Hematopoietic multipotent progenitor cell treated with erythropoietin and hydrocortisone succinate and interleukin-3 and kit ligand, for 8 days (in vitro differentiated cells): ENCODE results near the gene C1QL1.

Experiments
- DNase-seq: peaks from one replicate; pipeline ENCODE4 v3.0.0-alpha.2; 2015

C1QL1 gene

DNA sequence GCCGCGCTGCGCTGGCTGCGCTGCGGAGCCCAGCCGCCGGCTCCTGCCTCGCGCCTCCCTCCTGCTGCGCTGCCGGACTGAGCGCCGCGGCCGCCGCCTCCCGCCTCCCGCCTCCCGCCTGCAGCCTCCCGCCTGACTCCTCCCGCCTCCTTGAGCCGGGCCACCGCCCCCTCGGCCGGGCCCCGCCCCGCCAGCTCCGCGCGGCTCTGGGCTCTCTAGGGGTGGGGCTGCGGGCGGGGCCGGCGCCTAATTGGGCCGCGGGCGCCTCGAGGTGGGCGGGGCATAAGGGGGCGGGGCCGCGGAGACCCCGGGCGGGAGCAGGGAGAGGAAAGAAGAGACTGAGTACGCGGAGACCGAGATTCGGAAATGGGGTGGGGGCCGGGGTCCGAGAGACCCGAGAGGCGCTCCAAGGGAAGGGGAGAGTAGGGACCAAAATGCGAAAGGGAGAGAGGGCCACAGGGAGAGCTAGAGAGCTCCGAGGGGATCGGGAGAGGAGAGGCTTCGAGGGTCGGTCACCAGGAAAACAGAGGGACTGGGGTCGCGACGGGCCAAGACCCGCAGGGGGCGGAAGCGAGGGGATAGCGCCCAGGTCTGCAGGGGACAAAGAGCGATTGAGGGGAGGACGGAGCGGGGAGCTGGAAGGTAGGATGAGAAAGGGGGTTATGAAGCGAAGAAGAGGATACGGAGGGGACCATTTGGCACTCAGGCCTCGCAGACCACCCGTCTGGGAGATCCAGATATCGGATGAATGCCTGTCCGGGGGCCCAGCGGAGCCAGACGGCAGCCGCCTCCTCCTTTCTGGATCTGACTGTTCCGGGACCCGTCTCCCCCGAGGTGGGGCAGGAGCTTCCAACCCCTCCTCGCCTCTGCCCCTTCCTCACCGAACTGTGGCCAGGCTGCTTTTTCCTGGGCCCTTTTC lies at the start of gene C1QL1:
Gene C1QL1 (minus strand): TSS at position 79 of the 919 bp plus-strand sequence. CDS start 255 bp downstream, outside the sequence.
- DNase-seq = peak; percentile 88

GRCh38 chr17:45016823-45017222 lies 48.7 kb upstream of the C1QL1 start:
- no peak for DNase-seq

GRCh38 chr17:45016237-45016636 lies 48.1 kb upstream of the C1QL1 start:
- DNase-seq = no peak

DNA sequence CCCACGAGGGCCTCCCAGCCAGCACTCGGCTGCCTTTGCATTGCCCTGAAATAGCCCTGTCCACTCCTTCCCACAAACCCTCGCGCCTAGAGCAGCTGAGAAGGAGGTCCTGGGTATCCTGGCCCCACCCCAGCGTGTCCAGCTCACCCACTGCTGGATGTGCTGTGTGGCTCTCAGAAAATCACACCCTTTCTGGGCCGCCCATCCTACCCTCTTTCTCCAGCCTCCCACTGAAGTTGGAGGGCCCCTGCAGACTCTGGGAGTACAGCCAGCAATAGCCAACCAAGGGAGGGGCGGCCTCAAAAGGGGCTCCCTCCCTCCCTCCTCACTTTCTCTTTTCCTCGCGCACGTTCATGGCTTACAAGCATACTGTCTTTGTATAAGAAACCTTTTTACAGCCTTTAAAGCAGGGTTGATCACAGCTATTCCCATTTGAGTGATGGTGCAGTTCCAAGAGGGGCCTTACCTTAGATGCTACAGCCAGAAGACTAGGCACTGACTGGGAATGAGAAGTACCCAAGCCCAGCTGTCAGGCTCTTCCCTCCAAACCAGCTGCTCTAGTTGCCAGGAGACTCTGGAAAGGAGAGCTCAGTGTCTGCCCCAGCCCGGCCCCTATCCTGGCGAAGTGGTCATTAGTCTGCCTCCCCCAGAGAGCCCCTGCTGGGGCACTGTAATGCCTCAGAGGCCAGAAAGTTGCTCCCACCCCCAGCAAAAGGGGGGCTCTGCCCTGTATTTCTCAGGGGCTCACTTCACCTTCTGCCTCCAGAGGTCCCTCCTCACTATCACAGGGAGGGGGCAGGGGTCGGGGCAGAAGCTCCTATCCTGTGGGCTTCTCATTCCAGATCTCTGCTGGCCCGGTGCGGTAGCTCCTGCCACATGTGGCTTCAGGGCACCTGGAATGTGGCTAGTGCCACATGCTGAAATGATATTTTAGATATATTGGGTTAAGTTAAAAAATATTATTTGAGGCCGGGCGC lies 45.2 kb upstream of the C1QL1 start:
- no peak for DNase-seq

DNA sequence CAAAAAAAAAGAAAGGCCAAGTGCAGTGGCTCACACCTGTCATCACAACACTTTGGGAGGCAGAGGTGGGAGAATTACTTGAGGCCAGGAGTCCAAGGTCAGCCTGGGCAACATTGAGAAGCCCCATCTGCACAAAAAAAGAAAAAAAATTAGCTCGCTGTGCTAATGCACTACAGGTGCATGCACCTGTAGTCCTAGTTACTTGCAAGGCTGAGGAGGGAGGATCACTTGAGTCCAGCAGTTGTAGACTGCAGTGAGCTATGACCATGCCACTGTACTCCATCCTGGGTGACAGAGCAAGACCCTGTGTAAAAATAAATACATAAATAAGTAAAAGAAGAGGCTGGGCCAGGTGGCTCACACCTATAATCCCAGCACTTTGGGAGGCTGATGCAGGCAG lies 43.7 kb upstream of the C1QL1 start:
- no peak for DNase-seq

DNA sequence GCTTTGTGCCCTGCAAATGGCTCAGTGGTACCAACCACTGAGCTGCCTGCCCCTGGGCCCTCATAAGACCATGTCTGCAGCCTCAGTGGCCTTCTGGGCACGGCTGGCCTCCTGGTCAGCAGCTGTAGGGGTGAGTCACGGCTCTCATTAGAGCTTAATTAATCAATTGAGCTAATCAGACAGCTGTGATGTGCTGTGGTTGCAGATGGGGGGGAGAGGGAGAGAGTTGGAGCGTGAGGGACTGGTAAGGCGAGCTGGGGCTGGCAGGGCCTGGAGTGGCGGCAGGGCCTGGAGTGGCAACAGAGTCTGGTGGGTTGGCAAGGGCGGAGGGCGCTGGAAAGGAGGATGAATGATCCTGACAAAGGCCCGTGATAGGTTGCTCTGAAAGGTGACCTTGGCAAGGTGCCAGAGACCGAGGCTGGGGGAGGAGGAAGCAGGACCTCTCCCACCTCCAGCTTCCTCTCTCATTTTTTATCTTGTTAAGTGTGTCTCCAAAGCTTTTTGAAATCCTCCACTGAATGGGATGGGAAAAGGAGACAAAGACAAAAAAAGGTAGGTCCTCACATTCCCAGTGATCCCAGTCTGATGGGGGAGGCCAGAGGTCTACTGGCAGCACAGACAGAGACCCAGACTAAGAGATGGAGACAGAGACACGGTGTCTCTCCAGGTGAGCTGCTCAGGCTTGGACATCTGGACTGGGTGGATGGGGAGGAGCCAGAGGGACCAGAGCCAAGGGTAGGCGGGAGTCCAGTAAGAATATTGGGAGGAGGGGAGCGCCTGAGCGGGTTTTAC lies 41.8 kb upstream of the C1QL1 start:
- DNase-seq = no peak

DNA sequence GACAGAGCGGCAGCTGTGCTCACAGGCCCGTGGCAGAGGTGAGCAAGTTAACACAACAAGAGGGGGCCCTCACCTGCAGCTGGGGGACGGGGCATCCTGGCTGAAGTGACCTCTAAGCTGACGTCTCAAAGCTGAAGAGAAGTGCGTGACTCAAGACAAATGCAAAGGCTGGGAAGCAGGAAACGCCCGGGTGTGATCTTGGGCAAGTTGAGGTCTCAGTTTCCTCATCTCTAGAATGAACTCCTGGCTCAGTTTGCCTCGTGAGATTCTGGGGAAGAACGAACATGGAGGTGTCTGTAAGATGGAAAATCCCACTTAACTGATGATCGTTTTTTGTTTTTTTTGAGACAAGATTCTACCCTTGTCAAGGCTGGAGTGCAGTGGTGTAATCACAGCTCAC lies 40.1 kb upstream of the C1QL1 start:
- DNase-seq = no peak

GRCh38 chr17:45006927-45007461 lies 38.9 kb upstream of the C1QL1 start:
- DNase-seq = no peak

- DNase-seq = no peak
Observed at GRCh38 chr17:45005700-45006099, 37.6 kb upstream of the C1QL1 start.

GRCh38 chr17:45004388-45004787 lies 36.3 kb upstream of the C1QL1 start:
- DNase-seq = no peak

- DNase-seq = no peak
Observed at GRCh38 chr17:45003877-45004276, 35.8 kb upstream of the C1QL1 start.

DNA sequence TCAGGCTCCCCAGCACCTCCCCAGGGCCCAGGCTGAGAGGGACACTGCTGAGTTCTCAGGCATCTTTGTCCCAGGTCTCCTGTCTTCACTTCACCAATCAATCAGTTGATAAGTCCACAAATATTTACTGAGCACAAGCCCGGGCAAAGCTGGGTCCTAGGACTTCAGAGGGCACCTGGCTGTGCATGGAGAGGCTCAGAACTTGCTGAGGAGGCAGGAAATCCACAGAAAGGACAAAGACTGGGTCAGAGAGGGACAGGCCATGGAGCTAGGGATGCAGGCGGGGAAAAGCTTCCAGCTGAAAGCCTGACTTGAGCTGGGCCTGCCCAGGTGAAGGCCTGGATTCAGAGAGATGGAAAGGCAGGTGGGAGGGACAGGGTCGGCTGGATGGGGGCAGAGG lies 33.2 kb upstream of the C1QL1 start:
- no peak for DNase-seq

- no peak for DNase-seq
Observed at GRCh38 chr17:44999433-44999832, 31.3 kb upstream of the C1QL1 start.

DNA sequence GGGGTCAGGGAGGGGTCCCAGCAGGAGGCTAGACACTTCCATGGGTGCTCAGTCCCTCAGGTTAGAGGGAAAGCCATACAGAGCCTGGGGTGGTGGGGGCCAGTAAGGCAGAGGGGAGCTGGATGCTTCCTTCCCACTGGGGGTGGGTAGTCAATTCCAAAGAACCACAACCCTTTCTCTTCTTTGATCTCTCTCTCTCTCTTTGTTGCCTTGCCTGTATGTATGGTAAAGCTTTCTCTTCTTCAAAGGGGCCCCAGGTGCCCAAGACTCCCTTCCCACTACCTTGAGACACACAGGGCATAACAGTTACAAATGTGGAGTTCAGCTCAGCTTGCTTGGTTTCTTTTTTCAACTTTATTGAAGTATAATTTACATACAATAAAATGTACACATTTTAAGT lies 30.5 kb upstream of the C1QL1 start:
- DNase-seq = no peak

DNA sequence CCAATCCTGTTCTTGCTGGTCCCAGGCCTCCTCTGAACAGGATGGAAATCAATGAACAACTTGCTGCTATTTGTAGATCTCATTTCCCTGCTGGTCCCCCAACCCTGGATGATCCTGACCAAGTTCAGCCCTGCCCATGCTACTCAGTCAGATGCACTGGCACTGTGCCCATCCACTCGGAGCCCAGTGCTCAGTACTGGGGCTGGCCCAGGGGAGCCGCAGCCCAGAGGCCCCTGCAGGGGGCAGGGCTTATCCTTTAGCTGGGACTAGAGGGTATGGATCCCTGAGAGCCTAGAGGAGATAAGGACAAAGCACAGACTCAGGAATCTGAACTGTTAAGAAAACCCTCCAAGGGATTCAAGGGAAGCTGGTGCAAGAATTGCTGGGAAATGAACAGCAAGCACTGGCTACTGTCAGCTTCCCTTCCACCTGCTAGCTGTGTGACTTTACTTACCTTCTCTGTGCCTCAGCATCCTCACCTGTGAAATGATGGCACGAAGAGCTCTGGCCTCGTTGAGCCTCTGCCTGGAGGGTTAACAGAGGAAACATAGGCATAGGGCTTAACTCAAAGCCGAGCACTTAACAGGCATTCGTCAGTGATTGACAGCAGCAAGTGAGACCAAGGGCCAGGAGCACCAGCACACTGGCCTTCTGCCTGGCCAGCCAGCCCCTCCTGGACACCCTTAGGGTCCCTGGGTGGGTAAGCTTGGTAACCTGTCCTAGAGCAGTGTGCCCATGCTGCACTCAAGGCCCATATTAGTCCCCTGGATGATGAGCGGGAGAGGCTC lies 29.8 kb upstream of the C1QL1 start:
- DNase-seq = peak; percentile 33

DNA sequence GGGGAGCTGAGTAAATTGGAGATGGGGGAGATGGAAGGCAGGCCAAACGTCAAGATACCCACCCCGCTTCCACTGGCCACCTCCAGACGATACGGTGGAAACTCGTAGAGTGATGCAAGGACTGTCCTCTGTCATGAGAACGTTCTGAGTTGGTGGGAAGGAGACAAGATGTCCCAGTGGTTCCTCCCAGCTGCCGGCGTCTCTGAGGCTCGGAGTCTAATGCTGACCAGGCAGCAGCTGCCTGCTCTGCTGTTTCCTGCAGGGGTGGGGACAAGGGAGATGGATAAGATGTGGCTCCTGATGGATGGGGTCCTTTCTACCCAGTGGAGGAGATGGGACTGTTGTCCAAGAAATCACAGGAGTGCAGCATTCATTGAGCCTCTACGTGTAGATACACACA lies 28.2 kb upstream of the C1QL1 start:
- no peak for DNase-seq

DNA sequence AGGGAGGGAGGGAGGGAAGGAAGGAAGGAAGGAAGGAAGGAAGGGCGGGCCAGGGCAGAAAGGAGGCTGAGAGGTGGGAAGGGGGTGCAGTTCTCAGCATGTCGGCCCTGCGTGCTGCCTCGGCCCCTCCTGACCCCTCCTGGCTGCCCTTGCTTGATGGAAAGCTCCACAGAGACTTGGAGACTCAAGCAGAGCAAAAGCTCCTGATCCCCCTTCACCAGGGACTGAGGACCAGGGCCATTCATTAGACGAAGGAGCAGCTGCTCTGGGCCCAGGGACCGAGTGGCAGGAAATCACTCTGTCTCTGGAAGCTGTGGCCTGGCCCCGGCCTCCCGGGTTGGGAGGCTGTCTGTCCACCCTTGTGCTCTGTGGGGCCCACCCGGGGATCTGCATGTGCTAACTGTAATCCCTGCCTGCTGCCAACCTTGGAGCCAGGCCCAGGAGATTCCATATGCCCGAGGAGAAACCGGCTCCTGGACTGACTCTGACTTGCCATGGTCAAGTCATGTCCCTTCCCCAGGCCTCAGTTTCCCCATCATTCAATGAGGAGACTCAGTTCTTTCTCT lies 27.4 kb upstream of the C1QL1 start:
- no peak for DNase-seq

DNA sequence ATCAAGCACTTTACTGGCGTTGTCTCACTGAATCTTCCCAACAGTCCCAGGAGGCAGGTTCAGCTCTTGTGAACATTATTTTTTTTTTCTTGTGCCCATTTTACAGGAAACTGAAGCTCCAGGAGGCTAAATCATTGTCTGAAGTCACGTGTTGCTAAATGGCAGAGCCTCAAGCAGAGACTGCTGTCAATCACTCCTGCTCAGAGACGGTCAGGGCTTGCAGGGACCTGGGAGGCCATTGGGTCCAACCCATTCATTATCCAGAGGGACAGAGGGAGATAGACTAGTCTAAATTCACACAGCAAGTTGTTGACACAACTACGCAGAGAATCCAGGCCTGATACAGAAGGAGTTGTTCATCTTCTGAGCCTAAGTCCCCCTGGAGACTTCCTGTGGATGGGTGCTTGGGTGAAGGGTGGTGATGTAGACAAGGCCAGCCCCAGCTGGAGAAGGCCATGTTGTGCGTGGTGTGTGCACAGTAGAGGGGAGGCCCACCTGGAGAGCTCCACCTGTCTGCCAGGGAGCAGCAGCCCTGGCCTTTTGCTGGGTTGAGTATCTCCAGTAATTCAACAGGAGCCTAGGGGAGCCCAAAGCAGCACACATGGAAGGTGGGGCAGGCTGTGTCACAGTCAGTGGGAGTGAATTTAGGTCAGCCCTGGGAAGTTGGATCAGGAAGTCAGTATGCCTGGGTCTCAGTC lies 24.3 kb upstream of the C1QL1 start:
- no peak for DNase-seq

DNA sequence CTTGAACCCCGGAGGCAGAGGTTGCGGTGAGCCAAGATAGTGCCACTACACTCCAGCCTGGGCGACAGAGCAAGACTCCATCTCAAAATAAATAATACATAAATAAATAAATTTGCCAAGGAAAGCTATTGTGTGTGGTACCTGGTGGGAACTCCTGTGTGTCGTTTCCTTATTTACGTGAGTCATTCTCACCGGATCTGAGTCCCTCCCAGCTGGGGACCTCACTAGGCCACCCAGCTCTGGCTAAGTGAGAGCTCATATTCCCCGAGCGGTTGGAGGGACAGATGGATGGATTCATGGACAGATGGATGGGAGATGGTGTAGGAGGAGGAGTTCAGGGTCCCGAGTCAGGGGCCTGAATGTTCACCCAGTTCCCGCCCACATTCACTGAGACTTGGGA lies 22.9 kb upstream of the C1QL1 start:
- no peak for DNase-seq

DNA sequence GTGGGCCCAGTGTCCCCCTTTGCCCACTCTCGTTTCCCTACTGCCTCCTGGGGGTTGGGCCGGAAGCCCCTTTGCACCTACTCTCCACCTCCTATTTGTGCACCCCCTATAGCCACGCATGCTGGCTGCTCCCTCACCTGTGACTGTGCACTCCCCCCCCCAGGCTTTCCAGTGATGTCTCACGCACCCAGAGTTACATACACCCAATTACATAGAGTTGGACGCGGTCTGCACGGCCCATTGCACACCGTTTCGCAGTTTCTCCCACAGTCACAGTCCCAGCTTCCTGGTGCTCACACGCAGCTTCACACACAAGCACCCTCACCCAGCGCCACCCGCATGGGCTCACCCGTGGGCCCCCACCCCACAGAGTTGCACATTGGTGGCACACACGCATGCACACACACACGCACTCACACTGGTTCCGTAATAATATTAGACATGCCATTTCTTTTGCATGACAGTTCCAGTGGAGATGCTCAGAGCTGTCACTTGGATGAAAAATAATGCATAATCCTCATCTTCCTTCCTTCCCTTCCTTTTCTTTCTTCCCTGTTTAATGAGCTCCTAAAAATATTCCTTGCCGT lies 21.5 kb upstream of the C1QL1 start:
- no peak for DNase-seq
